Heart left ventricle (tissue), 16 donors: ENCODE results near the gene KCNQ2. TPM values are rescaled to one million over a fixed set of nuclear protein-coding genes. Genes with fewer than 3 reads are reported as not detected.
"Not testable (repeated sequence)": the region's sequence is repeated elsewhere in the genome, so short reads cannot be mapped to it uniquely, and the experiment has no call there.

ENCODE experiments used
- ATAC-seq, 4 donors: fragments of 200-7000 bp; cut with Tn5 transposase; one replicate each; pipeline ENCODE4 v1.9.1; 2020 to 2022; ENCODE audit warnings: moderate library complexity in 4 of 4, mild to moderate bottlenecking in 3 of 4, moderate number of reproducible peaks in 1 of 4
- DNase-seq, 5 donors: peaks; one replicate each; pipeline ENCODE4 v3.0.0-alpha.2; 2020
- H3K27ac ChIP-seq, 12 donors: fragments of 200-600 bp; sonication (generic) in 4 of 12; one replicate each; pipeline versions ENCODE4 v1.5.0 to v1.8.0; 2016 to 2022; ENCODE audit warnings: mild to moderate bottlenecking in 2 of 12
- H3K27me3 ChIP-seq, 9 donors: fragments of 200-600 bp; sonication (generic) in 2 of 9; one replicate each; pipeline versions ENCODE4 v1.5.1 to v1.8.0; 2016 to 2022; ENCODE audit warnings: mild to moderate bottlenecking in 3 of 9
- H3K36me3 ChIP-seq, 9 donors: fragments of 200-600 bp; sonication (generic) in 2 of 9; one replicate each; pipeline versions ENCODE4 v1.5.0 to v1.8.0; 2018 to 2022; ENCODE audit warnings: mild to moderate bottlenecking in 2 of 9
- H3K4me1 ChIP-seq, 12 donors: fragments of 200-600 bp; sonication (generic) in 4 of 12; one replicate each; pipeline versions ENCODE4 v1.5.0 to v1.8.0; 2016 to 2022; ENCODE audit warnings: mild to moderate bottlenecking in 3 of 12
- H3K4me3 ChIP-seq, 12 donors: fragments of 200-600 bp; sonication (generic) in 4 of 12; one replicate each; pipeline versions ENCODE4 v1.5.0 to v1.8.0; 2017 to 2022; ENCODE audit warnings: mild to moderate bottlenecking in 9 of 12, moderate library complexity in 4 of 12
- H3K9me3 ChIP-seq, 12 donors: fragments of 200-600 bp; sonication (generic) in 4 of 12; one replicate each; pipeline versions ENCODE4 v1.5.0 to v1.8.0; 2016 to 2022; ENCODE audit warnings: mild to moderate bottlenecking in 1 of 12
- POLR2A ChIP-seq, 2 donors: fragments of 450-650 bp; IDR thresholded peaks; one replicate each; pipeline ENCODE4 v1.6.1; 2017; ENCODE audit warnings: antibody characterized with exemption in 2 of 2, mild to moderate bottlenecking in 2 of 2, moderate library complexity in 2 of 2
- WGBS, 4 donors: extraction: QIAGEN DNeasy Blood & Tissue Kit in 2 of 4; methylation state at CpG; one replicate each; pipeline versions ENCODE4 v1.1.5 to v1.1.7; 2013 to 2018; 5-methylcytosine and 5-hydroxymethylcytosine counted together
- intact Hi-C, 10 donors: fragments of 100-400 bp; cut with DNase I; formaldehyde crosslinking; loops; one replicate each; pipeline versions ENCODE4 v1.11.1 to v1.14.2; 2022
- polyA plus RNA-seq, 2 donors: library from polyadenylated mRNA; stranded (reverse); fragments of 200-250 nt; gene quantifications; one replicate each; pipeline ENCODE4 v1.2.3, GENCODE V29; 2013
- total RNA-seq, 9 donors: library from RNA; depleted of rRNA in 2 of 9; stranded (reverse); fragments of >200 nt in 2 of 9; fragmentation: NEBNext Ultra II Directional in 3 of 9; extraction: Animal tissue kit (Norgen Biotek cat#: 25700) in 3 of 9; gene quantifications; one replicate each; pipeline versions ENCODE4 v1.1.0 to v1.2.4, GENCODE V29; 2016 to 2023
- TF ChIP-seq, protein P1 (sequence below), 12 donors: fragments of 200-600 bp; sonication (generic) in 4 of 12; IDR thresholded peaks; one replicate each; pipeline versions ENCODE4 v1.5.0 to v1.8.0; 2018 to 2022; ENCODE audit warnings: antibody characterized with exemption in 12 of 12, mild to moderate bottlenecking in 5 of 12
- donor health status: ischemic (EF 13 %, LVEDD 7.1; RV severe dilation, severe dysfunction).
- donor health status: healthy with polysubstance abuse.
- donor health status: DM: no; HTN: yes; CAD: no.
- donor health status: DM: no; HTN: no; CAD: no.
- donor health status: ischemic (EF 25% LVEDD 6.9; RV normal size, moderate dysfunction).
- donor health status: ischemic (EF 25% LVEDD 5.7; RV mildly dilated, moderate dysfunction).
- donor health status: healthy.
- donor health status: DM: yes; HTN: yes; CAD: no.
- donor health status: ischemic (EF 35%, LVEDD 5.7; RV mildly dilated, moderate dysfunction).
- donor health status: nonischemic (EF 11% LVEDD 7.7; RV severe dilation, severe dysfunction).
- donor health status: DM: yes; HTN: yes; CAD: no.
- donor health status: PGD.
- donor health status: ischemic (EF 29% LVEDD 5.4; RV normal size, mild dysfunction).
- donor health status: nonischemic (EF 23%, LVEDD 6.1; RV moderate dilation, normal function).

KCNQ2 gene
- total and polyA plus RNA-seq, 11 donors, result 0.06 to 2.6 (median 0.65) TPM; not detected in 7

DNA sequence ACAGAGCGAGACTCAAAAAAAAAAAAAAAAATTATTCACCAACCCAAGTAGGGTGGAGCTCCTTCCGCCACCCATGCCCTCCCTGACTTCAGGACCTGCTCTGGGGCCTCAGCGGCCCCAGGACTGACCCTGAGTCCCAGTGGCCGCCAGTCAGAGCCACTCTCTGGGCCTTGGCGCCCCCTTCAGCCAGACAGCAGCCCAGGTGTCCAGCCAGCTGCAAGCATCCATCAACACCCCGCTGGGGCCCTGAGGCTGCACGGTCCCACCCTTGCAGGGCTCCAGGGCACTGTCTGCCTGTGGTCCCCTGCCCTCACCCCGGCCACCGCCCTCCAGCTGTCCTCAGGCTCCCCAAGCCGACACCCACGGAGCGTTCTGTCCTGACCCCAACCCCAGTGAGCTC is 11.4 kb upstream of the KCNQ2 start:
- Histone ChIP-seq H3K9me3 (no peaks in the 10 kb centered on the region), H3K4me3 (no peak overlapping the region), H3K4me1 (peaks cover 0 to 40% (median 6%) of the 10 kb centered on the region in 12 donors), H3K27ac (peak overlapping the region in 5 of 12 donors; percentile 2 to 66 (median 59)), H3K36me3 (peaks cover 0 to 13% (median 5%) of the 10 kb centered on the region in 9 donors), H3K27me3 (peaks cover 11 to 47% (median 17%) of the 10 kb centered on the region in 9 donors)
- DNase-seq, result no peak
- WGBS, 4 donors, result 57 to 69% (median 62%) methylated on average over 10 to 12 of the region's 12 CpGs
- TF ChIP-seq, protein P1, sequence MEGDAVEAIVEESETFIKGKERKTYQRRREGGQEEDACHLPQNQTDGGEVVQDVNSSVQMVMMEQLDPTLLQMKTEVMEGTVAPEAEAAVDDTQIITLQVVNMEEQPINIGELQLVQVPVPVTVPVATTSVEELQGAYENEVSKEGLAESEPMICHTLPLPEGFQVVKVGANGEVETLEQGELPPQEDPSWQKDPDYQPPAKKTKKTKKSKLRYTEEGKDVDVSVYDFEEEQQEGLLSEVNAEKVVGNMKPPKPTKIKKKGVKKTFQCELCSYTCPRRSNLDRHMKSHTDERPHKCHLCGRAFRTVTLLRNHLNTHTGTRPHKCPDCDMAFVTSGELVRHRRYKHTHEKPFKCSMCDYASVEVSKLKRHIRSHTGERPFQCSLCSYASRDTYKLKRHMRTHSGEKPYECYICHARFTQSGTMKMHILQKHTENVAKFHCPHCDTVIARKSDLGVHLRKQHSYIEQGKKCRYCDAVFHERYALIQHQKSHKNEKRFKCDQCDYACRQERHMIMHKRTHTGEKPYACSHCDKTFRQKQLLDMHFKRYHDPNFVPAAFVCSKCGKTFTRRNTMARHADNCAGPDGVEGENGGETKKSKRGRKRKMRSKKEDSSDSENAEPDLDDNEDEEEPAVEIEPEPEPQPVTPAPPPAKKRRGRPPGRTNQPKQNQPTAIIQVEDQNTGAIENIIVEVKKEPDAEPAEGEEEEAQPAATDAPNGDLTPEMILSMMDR (IDR thresholded peaks at IDR 0.05), result peak in 2 of 12 donors; percentile 24 to 34
- no peak for TF ChIP-seq POLR2A (IDR thresholded peaks at IDR 0.05)
- intact Hi-C loops, result no loop called here
- peak in 3 of 4 donors; percentile 5 to 30 (median 19) for ATAC-seq

DNA sequence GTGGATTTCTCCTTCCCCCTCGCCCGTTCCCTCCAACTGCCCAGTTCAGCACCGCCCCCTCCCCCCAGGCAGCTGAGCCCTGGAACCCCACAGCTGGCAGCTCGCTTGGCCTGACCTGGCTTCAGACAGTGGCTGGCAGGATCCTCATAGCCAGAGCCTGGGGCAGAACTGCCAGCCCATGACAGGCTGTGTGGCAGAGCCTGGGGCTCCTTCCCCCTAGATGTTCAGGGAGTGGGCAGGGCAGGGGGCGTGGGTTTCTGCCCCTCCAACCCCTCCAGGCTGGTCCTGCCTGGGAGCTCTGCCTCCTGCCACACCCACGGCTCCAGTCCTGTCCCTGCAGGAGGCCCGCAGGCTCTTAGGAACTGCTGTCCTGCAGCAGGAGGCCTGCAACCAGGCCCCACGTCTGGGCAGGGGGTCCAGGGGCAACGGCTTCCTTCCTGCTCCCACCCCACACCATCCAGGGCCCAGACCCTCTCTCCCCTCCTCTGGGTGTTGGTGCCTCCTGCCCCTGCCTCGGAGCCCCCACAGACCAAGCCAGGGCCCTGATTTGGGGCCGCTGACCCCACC is 9.6 kb upstream of the KCNQ2 start:
- H3K4me1 ChIP-seq, result peaks cover 0 to 33% (median 4%) of the 10 kb centered on the region in 12 donors
- ATAC-seq (peak in 2 of 4 donors; percentile 0 to 1), DNase-seq (no peak)
- H3K36me3 ChIP-seq, result no peaks in the 10 kb centered on the region
- WGBS, 4 donors, result 44 to 70% (median 52%) methylated on average over 5 to 11 of the region's 11 CpGs
- peaks cover 0 to 47% (median 17%) of the 10 kb centered on the region in 9 donors for H3K27me3 ChIP-seq
- H3K9me3 ChIP-seq, result no peaks in the 10 kb centered on the region
- intact Hi-C loops, result no loop called here
- TF ChIP-seq, protein P1 (IDR thresholded peaks at IDR 0.05), result no peak
- TF ChIP-seq POLR2A (IDR thresholded peaks at IDR 0.05), result no peak
- no peak overlapping the region for H3K4me3 ChIP-seq
- no peak overlapping the region for H3K27ac ChIP-seq

DNA sequence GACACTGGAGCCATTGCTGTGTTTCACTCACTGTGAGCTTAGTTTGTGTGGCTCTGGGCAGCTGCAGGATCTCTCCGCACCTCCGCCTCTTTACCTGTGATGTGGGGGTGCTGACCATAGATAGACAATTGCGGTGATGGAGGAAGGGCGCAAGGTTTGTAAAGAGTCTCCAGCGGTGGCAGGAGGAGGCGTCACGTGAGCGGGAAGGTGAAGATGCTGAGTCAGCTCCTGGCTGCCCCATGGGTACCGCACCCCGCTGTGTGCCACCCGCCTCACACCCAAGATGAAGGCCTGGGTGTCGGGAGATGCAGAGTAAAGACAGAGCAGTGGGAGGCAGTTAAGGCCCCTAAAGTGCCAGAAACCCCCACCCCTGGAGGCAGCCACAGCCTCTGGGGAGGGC is 9.0 kb upstream of the KCNQ2 start:
- H3K4me1 ChIP-seq, result peaks cover 0 to 33% (median 4%) of the 10 kb centered on the region in 12 donors
- H3K9me3 ChIP-seq, result no peaks in the 10 kb centered on the region
- no peak for ATAC-seq
- H3K27me3 ChIP-seq, result peaks cover 0 to 53% (median 22%) of the 10 kb centered on the region in 9 donors
- DNase-seq, result no peak
- intact Hi-C loops, result no loop called here
- no peaks in the 10 kb centered on the region for H3K36me3 ChIP-seq
- no peak overlapping the region for H3K4me3 ChIP-seq
- H3K27ac ChIP-seq, result no peak overlapping the region
- TF ChIP-seq, protein P1 (IDR thresholded peaks at IDR 0.05), result no peak
- TF ChIP-seq POLR2A (IDR thresholded peaks at IDR 0.05), result no peak
- WGBS, 4 donors, result 72 to 73% (median 72%) methylated on average over 12 of the region's 12 CpGs

DNA sequence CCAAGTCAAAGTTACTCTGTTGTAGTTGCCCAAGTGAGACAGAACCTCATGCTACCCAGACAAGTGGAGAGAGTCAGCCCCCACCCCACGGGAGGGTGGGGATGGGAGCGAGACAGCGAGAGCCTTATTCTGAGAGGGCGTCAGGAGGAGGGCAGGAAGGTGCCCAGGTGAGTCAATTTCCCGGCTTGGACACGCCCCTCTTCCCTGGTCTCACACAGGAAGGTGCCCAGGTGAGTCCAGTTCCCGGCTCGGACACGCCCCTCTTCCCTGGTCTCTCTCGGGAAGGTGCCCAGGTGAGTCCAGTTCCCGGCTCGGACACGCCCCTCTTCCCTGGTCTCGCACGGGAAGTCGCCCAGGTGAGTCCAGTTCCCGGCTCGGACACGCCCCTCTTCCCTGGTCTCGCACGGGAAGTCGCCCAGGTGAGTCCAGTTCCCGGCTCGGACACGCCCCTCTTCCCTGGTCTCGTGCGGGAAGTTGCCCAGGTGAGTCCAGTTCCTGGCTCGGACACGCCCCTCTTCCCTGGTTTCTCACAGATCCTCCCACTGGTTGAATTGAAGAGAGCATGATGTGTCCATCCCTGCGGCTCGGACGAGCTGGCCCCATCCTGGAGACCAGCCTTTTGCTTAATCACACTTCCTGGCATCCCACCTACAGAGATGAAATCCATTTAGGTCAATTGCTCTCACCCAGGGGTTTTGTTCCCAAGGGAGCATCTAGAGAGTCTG is 7.4 kb upstream of the KCNQ2 start:
- H3K9me3 ChIP-seq, H3K36me3 ChIP-seq, intact Hi-C loops, ATAC-seq, H3K4me3 ChIP-seq, H3K27ac ChIP-seq, DNase-seq: not testable (repeated sequence)
- Histone ChIP-seq H3K27me3 (peaks cover 0 to 62% (median 31%) of the 10 kb centered on the region in 9 donors), H3K4me1 (peaks cover 0 to 28% (median 4%) of the 10 kb centered on the region in 12 donors)
- WGBS, 4 donors, result 58 to 65% (median 63%) methylated on average over 20 to 32 of the region's 32 CpGs
